HG03457 (cell line): ENCODE data around the gene MARCHF7.

Experiments
- ATAC-seq: cut with Tn5 transposase; IDR thresholded peaks from one replicate; pipeline ENCODE4 v1.9.1; 2021; ENCODE audit warnings: moderate number of reproducible peaks; ENCODE audit not compliant: unreplicated experiment

The MARCHF7 gene

GRCh38 chr2:159759577-159759976 lies 47.3 kb downstream of the MARCHF7 start:
- ATAC-seq: no peak

- no peak for ATAC-seq
Measured at GRCh38 chr2:159760326-159760725, 48.0 kb downstream of the MARCHF7 start.

DNA sequence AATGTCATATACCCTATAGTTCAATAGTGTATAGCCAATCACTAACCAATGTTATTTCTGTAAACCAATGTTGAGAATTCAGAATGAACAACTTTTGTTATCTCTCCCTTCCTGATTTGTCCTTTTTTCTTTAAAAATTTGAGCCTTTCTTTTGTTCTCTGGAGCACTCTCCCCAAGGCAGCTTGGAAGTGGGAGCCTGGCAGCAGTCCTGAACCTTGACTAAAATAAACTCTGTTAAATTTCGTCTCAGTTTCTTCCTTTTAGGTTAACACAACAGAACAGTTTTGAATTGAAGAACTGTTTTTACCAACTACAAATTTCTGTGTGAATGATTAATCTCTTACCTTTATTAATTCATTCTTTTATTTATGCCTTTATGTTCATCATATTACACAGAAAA lies 49.8 kb downstream of the MARCHF7 start:
- no peak for ATAC-seq
